HUDEP-2 (cell line): ENCODE data around the gene KRTAP21-3.
"Not testable (repeated sequence)": the region's sequence is repeated elsewhere in the genome, so short reads cannot be mapped to it uniquely, and the experiment has no call there.

Source experiments
- DNase-seq, 76 experiments: peaks; one replicate each; lab custom pipeline; 2025; ENCODE audit not compliant: unreplicated experiment in 76 of 76; lab: John Stamatoyannopoulos, UW

KRTAP21-3 gene, protein sequence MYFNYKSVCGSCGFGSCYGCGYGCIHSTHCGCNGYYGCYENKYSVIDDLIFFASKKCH

DNA sequence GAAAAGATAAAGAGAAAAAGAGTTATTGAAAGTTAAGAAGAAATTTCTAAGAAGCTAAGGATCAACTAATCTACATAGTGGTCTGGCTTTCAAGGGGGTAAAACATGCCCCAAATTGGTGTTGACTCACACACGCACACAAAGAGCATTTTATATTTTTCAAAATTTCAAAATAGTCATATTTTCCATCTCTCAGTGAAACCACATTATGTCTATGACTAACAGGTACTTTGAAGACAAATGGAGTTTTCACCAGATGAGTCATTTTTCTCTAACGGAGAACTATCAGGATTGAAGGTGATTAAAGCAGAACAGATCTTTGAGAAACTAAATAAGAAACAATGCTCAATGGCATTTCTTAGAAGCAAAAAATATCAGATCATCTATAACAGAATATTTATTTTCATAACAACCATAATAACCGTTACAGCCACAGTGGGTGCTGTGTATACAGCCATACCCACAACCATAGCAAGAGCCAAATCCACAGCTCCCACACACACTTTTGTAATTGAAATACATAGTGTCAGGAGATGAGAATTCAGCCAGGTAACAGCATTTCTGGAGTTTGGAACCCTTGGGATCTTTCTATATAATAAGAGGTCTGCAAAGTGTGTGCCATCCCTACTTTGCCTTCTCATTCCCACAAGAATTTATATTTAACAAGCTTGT, at the start of gene KRTAP21-3:
TSS of gene KRTAP21-3 (minus strand) at position 539 of the 671 bp plus-strand sequence. CDS start at position 521, 18 bp downstream.
- peak in 2 of 76 experiments; percentile 34 to 38 for DNase-seq

DNA sequence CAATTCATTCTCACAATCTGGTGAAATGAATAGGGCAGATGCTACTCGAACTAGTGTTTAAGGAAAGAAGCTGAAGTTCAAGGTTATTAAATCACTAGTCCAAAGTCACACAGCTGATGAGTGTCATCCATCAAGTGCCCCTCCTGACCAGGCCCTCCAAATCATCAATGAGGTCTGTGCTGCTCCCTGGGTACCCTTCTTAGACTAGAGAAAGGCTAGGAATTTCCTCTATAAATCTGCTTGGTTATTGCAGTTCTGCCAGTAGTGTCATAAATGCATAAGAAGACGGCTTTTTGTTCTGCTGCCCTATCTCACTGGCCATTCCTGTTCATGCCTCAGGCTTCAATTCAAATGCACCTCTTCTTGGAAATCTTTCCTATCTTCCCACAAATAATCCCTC, 42.2 kb upstream of the KRTAP21-3 start:
- no peak for DNase-seq

DNA sequence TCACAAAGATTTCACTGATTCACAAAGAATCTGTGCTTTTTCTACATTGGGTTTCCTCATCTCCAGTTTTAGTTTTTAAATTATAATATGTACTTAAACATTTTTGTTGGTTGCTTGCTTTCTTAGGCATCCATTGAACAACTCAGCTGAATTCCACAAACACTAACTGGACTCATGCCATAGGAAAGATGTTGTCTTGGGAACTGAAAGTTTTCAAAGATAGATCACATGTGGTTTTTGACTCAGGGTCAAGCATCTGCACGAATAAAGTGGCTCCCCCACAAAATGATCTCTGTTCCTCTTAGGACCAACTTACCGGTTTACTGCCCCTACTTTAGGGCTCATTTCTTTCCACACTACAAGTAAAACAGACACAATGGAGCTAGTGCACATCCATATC, 39.7 kb upstream of the KRTAP21-3 start:
- DNase-seq: no peak

DNA sequence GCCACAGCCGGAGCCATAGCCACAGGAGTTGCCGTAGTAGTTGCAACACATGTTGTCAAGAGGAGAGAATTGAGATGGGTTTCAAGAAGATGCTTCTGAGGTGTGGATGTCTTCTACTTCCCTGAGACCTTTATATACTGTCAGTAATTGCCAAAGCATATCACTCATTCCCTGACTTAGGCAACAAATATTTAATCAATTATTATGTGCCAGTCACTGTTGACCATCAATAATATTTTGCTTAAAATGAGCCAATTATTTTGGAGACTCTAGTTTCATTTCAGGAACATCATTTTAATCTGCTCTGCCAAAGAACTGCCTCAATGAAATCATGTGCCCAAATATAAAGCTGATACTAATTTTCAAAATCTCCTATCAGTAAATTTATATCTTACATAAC, 36.8 kb upstream of the KRTAP21-3 start, which contains the start of gene KRTAP21-1:
TSS of gene KRTAP21-1 (minus strand) at position 101 of the 400 bp plus-strand sequence. CDS start at position 51, 50 bp downstream.
- DNase-seq: not testable (repeated sequence)

DNA sequence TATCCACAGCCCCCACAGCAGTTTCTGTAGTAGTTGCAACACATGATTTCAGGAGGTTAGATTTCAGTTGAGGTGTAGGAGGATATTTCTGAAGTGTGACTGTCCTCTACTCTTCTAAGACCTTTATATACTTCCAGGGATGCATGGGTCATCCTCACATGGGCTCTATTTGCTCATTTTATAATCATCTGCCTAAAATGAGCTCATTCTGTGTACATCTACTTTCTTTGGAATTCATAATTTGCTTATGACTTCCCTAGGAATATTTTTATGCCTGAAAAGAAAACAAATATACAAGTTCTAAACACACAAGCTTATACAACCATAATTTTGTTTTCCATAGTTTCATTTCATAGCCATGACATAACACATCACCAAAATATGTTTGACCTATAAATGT, 28.6 kb upstream of the KRTAP21-3 start, which contains the start of gene KRTAP21-2:
TSS of gene KRTAP21-2 (minus strand) at position 101 of the 400 bp plus-strand sequence. CDS start at position 44, 57 bp downstream.
- DNase-seq: no peak

DNA sequence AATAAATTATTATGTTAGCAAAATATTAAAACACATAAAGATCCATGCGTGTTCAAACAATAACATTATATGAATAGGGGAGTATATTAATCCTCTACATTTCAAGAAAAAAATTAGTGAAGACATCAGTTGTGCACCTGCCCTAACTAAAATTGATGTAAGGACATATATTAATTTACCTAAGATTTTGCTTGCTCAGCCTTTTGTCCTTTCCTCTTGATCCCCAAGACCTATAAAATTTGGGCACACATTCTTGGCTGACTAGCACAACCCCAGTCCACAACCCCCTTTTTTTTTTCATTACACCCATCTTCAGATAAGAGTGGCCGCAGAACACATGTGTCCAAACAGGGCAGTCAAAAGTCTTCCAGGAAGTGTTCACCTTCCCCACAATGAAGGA, 21.9 kb upstream of the KRTAP21-3 start:
- DNase-seq: no peak

DNA sequence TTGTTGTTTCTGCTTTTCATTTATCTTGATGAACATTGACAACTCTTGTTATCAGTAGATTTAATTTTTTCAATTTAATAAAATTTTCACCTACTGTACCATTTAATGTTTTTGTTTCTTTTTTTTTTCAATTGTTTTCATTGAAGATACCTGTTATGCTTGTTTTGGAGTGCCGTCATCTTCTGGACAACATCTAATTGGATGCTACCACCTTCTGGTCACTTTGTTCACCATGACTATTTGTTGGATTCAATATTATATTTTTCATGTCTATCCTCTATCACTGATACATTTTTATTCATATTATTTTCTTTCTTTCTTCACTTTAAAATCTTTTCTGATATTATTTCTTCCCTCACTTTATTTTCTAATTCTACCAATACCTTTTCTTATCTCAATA, 14.4 kb upstream of the KRTAP21-3 start:
- DNase-seq: no peak

DNA sequence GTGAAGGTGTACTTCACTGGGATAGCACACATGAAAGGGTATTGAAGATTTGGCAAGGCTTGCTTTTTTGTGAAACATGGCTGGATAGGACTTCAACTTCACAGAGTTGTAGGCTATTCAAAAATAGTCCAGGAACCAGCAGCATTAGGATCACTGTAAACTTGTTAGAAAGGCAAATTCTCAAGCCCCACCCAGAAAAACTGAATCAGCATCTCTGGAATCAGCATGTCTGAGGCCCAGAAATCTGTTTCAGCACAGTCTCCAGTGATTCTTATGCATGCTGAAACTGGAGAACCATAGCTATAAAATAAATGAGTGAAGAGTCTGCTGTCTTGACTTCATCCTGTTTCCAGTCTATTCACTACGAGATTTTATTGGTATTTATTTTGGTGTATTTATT, 8.1 kb upstream of the KRTAP21-3 start:
- no peak for DNase-seq

DNA sequence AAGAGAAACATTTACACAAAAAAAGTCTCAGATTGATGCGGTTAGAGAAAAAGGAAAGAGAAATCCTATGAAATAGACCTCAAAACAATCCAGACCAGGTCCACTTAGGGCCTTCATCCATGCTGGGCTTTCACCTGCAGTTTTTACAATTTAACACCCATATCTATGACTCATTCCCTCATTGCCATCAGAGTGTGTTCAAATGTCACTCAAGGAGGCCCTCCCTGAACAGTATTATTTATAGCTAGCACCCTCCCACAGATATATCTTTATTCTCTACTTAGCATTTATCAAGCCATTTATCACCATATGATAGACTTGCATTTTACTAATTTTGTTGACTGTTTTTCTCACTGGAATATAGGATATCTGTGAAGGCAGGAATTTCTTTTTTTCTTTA, 824 bp upstream of the KRTAP21-3 start:
- DNase-seq: peak in 2 of 76 experiments; percentile 7 to 17

DNA sequence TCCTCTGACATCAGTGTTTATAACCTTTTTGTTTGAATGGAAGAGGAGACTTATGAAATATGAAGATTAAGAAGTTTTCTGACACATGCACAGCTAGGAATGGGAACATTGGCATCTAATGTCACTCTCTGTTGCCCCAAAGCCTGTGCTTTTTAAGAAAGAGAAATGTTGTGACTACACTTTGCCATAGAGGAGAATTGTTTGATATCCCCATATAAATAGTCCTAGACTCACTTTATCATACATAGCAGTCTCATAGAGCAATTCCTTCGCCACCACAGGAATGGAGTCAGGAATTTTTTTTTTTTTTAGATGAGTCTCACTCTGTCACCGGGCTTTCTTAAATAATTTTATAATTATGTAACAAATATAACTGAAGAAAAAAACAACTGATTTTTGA, 1.5 kb downstream of the KRTAP21-3 start:
- no peak for DNase-seq

DNA sequence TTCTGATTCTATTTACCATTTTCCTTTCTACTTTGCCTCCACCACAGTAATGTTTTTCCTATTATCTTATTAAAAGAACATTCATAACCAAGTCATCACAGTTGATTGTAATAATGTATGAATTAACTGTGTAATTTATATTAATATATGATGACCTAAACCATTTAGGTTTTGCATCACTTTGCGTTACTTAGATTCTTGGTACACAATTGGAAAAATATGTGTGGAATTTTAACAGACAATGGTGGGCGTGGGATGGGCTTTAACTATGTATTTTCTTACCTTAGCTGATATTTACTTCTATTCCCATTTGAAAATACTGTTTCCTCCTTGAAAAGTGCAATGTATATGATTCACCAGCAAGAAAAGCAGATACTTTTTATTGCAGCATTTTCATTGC, 3.6 kb downstream of the KRTAP21-3 start:
- DNase-seq: no peak

DNA sequence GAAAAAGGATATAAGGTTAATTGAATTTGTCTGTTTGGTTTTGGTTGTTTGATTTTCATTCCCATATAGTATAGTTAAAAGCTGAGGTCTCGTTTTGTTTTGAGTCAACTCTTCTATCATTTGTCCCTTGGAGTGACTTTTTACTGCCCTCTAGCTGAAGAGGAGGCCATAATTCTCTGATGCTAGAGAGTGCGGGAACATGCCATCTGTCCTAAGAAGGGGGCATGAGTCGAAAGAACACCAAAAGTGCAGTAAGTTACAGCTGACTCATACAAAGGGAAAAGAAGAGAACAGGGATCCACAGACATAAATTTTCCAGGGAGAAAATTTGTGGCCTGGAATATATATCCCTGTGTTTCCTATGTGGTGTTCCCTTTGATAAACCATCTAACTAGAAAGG, 4.1 kb downstream of the KRTAP21-3 start:
- no peak for DNase-seq

DNA sequence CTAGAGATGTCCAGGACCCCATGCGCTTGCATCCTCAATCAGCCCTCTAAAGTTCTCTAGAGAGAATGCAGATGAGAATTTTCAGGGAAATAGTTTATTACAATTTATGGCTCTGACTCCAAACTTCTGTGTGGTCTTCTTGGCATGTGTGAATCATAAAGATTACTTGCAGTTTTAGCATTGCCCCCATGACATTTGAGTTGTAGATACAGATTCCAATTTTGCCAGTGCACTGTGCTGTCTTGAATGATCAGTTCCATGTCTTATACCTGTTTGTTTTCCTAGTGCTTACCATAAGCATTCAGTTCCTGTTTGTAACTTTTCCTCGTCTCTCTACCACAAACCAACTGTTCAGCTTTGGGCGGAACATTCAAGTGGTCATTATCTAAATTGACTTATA, 4.8 kb downstream of the KRTAP21-3 start:
- DNase-seq: no peak

DNA sequence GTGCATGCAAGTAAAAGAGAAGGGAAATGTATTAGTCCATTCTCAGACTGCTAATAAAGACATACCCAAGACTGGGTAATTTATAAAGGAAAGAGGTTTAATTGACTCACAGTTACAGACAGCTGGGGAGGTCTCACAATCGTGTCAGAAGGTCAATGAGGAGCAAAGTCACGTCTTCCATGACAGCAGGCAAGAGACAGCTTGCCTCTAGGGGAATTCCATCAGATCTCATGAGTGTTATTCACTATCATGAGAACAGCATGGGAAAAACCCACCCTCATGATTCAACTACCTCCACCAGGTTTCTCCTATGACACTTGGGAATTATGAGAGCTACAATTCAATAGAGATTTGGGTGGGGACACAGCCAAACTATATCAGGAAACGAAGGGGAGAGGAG, 8.1 kb downstream of the KRTAP21-3 start:
- DNase-seq: no peak

DNA sequence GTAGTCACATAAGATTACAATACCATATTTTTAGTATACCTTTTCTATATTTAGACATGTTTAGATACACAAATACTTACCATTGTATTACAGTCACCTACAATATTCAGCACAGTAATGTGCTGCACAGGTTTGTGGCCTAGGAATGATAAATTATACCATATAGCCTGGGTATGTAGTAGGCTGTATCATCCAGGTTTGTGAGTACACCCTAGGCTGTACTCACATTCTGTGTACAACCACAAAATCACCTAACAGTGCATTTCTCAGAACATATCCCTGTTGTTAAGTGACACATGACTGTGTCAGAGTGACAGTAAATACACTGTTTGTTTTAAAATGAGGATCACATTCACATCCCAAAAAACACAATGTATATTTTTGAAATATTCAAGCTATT, 11.2 kb downstream of the KRTAP21-3 start:
- DNase-seq: no peak

DNA sequence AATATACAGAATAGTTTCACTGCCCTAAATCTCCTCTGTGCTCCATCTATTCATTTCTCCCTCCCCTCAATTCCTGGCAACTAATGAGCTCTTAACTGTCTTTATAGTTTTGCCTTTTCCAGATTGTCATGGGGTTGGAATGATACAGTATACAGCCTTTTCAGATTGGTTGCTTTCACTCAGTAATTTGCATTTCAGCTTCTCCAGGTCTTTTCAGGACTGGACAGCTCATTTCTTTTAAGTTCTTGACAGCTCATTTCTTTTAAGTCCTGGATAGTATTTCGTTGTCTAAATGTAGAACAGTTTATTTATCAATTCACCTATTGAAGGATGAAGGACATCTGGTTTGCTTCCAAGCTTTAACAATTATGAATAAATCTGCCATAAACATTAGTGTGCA, 22.6 kb downstream of the KRTAP21-3 start:
- no peak for DNase-seq

DNA sequence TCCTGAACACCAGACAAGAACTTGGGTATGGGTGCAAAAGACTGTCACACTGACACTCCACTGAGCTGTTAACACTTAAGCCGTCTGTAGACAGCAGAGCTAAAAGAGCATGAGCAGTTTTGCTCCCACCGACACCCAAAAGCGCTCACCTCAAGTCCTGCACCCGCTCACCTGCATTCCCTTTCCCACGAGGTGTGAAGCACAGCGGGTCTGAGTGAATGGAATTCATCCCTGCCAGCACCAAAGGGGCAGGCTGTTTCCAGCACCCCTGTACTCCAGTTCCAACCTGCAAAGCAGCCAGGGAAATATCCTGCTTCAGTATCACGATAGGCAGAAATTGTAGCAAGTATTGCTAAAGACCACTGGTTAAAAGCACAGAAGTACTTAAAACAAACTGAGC, 28.8 kb downstream of the KRTAP21-3 start:
- no peak for DNase-seq

DNA sequence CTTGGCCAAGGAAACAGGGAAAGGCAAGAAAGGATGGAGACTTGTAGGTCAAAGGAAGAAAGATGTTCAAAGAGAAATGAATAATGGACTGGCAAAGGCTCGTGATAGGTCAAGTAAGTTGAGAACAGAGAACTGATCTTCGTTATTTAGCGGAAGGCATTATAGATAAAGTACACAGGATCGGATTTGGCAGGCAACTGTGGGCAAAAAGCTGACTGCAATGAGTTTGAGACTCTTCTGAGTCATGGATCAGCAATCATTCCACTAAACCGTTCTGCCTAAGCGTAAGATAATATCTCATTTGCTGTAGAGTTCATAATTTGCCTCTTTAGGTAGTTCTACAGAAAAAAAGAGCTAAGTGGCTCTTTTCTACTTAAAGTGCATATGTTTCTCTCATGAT, 34.1 kb downstream of the KRTAP21-3 start:
- DNase-seq: no peak

DNA sequence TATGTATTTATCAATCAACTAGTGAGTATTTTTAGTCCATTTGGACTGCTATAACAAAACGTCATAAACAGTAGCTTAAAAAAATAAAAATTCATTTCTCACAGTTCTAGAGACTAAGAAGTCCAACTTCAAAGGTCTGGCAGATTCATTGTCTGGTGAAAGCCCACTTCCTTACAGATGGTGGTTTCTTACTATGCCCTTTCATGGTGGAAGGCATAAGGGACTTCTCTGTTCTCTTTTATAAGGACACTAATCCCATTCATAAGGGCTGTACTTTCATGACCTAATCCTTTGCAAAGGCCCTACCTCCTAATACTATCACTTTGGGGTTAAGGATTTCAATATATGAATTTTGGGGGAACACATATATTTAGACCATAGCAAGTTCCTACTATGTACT, 38.0 kb downstream of the KRTAP21-3 start:
- DNase-seq: no peak

DNA sequence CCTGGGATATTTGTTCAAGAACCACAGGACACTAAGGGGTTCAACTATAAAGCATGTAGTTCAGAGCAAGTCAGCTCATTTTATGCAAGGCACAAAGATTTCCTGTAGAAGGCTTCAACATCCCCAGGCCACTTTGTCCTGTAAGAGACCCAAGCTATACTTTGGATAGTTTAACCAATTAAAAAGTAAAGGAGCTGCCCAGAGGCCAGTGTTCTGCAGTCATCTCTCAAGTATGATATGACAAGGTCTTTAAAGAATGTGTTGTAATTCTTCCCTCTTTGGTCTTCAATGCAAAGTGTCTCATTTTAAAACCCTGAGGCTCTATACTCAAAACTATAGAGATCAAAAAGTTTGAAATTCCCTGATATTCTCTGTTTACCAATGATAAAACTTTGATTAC, 41.8 kb downstream of the KRTAP21-3 start:
- DNase-seq: no peak

DNA sequence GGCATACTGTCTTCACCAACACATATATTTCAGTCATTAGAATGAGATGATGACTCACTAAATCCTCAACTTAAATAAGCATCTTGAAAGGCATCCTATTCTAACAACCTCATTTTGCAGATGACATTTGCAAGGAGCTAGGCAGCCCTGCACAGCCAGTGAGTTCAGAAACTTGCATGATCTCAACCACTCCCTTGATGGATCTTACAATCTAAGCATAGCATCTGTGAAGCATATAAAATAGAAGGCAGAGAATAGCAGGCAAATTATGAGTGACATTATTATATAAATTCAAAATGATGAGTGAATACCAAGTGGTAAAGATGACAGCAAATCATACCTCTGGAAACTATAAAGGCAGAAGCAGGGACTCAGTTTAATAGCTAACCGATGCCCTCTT, 44.3 kb downstream of the KRTAP21-3 start:
- no peak for DNase-seq

DNA sequence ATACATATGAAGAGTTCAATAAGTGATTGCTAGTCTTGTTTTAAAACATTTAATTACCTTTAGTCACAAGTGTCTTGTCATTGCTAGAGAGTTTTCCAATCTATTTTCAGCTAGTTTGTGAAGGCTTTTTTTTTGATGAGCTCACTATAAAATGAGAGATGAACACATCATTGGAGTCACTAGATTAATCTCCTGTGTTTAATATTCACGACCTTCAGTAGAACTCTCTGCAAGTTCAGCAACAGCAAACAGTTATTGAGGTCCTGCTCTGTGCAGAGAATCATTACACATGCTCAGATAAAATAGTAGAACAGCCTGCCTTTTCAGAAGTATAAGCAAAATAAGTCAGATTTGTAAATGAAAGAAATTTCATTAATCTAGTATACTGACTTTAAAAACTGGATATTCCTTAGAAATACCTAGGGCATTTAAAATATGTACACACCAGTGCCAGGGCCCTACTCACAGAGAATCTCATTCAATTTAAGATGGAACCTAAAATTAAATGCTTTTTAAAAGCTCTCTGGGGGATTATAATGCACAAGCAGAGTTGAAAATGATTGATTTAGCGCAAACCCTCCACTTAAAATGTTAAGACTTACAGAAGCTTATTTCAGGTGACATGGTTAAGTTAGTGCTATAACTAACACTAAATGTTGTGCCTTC, 45.5 kb downstream of the KRTAP21-3 start:
- DNase-seq: no peak
